ENCODE data around the gene BAIAP2. TPM values are rescaled to one million over a fixed set of nuclear protein-coding genes. Genes with fewer than 3 reads are reported as not detected.

Gene BAIAP2
- total and polyA plus RNA-seq, 10 of the 15 experiments (the other 5 are each of a cell fraction or from before 2014, with no cell fraction given) = 0.15 to 1.2 (median 0.46) TPM; not detected in 2

DNA sequence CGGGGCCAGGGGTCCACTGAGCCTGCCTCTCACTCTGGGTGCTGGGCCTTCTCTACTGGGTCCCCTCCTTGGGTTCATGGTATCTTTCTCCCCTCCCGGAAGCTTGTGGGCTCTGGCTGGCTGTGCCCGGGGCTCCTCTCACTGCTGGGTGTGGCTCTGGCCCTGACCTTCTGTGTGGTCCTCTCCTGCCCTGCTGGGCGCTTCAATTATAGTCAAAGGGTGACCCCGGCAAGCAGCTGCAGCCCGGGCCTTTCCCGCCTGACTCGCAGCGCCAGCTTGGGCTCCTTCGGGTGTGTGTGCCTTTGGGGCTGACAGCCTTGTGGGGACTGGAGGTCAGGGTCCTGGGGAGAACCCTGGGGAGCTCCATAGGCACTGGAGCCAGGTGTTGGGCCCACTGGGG lies 76.1 kb downstream of the BAIAP2 start:
- Histone ChIP-seq H2AFZ (ENCODE audit: control insufficient read depth, low read depth, low read length) (no peak overlapping the region), H3K79me2 (ENCODE audit: control insufficient read depth, insufficient read depth, low read length) (no peaks in the 10 kb centered on the region), H3K9me3 (replicated peaks; ENCODE audit: control insufficient read depth, insufficient read depth, low read length) (no peaks in the 10 kb centered on the region), H3K27me3 (replicated peaks in 1 of 2; ENCODE audit: control insufficient read depth in 2 of 2, insufficient read depth in 2 of 2, low read length in 1 of 2) (no peaks in the 10 kb centered on the region; a peak in 1 of 4 replicates), H3K4me2 (ENCODE audit: control insufficient read depth, insufficient read depth) (no peak overlapping the region), H3K9ac (ENCODE audit: control insufficient read depth, insufficient read depth, low read length) (no peak overlapping the region), H3K4me3 (no peak overlapping the region), H4K20me1 (ENCODE audit: control insufficient read depth, insufficient read depth) (no peaks in the 10 kb centered on the region), H3K4me1 (ENCODE audit: control insufficient read depth, insufficient read depth, low read length) (no peaks in the 10 kb centered on the region), H3K27ac (ENCODE audit: control insufficient read depth, insufficient read depth) (no peak overlapping the region), H3K36me3 (ENCODE audit: control insufficient read depth in 2 of 2, insufficient read depth in 2 of 2, low read length in 1 of 2) (no peaks in the 10 kb centered on the region)
- ChIA-PET RAD21 (ENCODE audit: unreplicated experiment) (no interaction called here), SMC1A (ENCODE audit: uncharacterized antibody, unreplicated experiment) (no interaction called here), CTCF (no interaction called here), POLR2A (no interaction called here)
- no peak for FAIRE-seq
- no TSS peak for BruUV-seq (replicated peaks)
- intact Hi-C loops (cut with micrococcal nuclease; ENCODE audit: unreplicated experiment) = no loop called here
- ATAC-seq = no peak
- DNase-seq (ENCODE audit: low read depth, low spot score) = no peak
- in situ Hi-C loops (cut with MboI) = no loop called here
- no peak for TF ChIP-seq ESRRA (IDR thresholded peaks at IDR 0.05; ENCODE audit: low read length)
- WGBS (ENCODE audit: insufficient coverage, insufficient replicate concordance, low lambda C conversion rate, missing lambda C conversion rate) = 51% methylated on average over 10 of the region's 10 CpGs

DNA sequence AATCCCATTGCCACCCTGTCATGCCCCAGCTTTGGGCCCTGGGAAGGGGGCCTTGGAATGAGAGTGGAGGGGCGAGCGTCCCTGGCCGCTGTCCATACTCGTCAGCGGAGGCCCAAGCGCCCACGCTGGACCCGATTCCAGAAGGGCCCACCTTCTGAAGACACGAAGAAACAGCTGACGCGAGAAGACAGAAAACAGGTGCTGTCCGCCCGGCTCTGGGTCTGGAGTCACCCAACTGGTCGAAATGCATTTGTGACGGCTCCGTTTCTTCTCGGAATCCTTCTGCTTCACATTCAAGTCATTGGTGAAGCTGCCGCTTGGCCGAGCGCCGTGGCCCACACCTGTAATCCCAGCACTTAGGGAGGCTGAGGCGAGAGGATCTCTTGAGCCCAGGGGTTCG lies 77.5 kb downstream of the BAIAP2 start:
- in situ Hi-C loops (cut with MboI) (no loop called here), intact Hi-C loops (cut with micrococcal nuclease; ENCODE audit: unreplicated experiment) (no loop called here)
- DNase-seq (ENCODE audit: low read depth, low spot score) (no peak), FAIRE-seq (no peak), ATAC-seq (no peak)
- H3K36me3 ChIP-seq (ENCODE audit: control insufficient read depth in 2 of 2, insufficient read depth in 2 of 2, low read length in 1 of 2) = no peaks in the 10 kb centered on the region
- no peaks in the 10 kb centered on the region for H4K20me1 ChIP-seq (ENCODE audit: control insufficient read depth, insufficient read depth)
- TF ChIP-seq, protein P1, sequence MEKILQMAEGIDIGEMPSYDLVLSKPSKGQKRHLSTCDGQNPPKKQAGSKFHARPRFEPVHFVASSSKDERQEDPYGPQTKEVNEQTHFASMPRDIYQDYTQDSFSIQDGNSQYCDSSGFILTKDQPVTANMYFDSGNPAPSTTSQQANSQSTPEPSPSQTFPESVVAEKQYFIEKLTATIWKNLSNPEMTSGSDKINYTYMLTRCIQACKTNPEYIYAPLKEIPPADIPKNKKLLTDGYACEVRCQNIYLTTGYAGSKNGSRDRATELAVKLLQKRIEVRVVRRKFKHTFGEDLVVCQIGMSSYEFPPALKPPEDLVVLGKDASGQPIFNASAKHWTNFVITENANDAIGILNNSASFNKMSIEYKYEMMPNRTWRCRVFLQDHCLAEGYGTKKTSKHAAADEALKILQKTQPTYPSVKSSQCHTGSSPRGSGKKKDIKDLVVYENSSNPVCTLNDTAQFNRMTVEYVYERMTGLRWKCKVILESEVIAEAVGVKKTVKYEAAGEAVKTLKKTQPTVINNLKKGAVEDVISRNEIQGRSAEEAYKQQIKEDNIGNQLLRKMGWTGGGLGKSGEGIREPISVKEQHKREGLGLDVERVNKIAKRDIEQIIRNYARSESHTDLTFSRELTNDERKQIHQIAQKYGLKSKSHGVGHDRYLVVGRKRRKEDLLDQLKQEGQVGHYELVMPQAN (conservative IDR thresholded peaks at IDR 0.05) = no peak
- H3K27me3 ChIP-seq (replicated peaks in 1 of 2; ENCODE audit: control insufficient read depth in 2 of 2, insufficient read depth in 2 of 2, low read length in 1 of 2) = no peaks in the 10 kb centered on the region; a peak in 1 of 4 replicates
- no peak overlapping the region for H2AFZ ChIP-seq (ENCODE audit: control insufficient read depth, low read depth, low read length)
- ChIA-PET POLR2A (no interaction called here), CTCF (no interaction called here), RAD21 (ENCODE audit: unreplicated experiment) (no interaction called here), SMC1A (ENCODE audit: uncharacterized antibody, unreplicated experiment) (no interaction called here)
- WGBS (ENCODE audit: insufficient coverage, insufficient replicate concordance, low lambda C conversion rate, missing lambda C conversion rate) = 53% methylated on average over 23 of the region's 23 CpGs
- no peaks in the 10 kb centered on the region for H3K79me2 ChIP-seq (ENCODE audit: control insufficient read depth, insufficient read depth, low read length)
- H3K4me3 ChIP-seq = no peak overlapping the region
- no peak overlapping the region for H3K27ac ChIP-seq (ENCODE audit: control insufficient read depth, insufficient read depth)
- H3K4me2 ChIP-seq (ENCODE audit: control insufficient read depth, insufficient read depth) = no peak overlapping the region
- no peaks in the 10 kb centered on the region for H3K4me1 ChIP-seq (ENCODE audit: control insufficient read depth, insufficient read depth, low read length)
- no peaks in the 10 kb centered on the region for H3K9me3 ChIP-seq (replicated peaks; ENCODE audit: control insufficient read depth, insufficient read depth, low read length)
- no peak overlapping the region for H3K9ac ChIP-seq (ENCODE audit: control insufficient read depth, insufficient read depth, low read length)
- no TSS peak for BruUV-seq (replicated peaks)
